GM18870 (cell line): ENCODE data around the gene TMEM179.
"Not testable (repeated sequence)": the region's sequence is repeated elsewhere in the genome, so short reads cannot be mapped to it uniquely, and the experiment has no call there.

ENCODE experiments used
- ATAC-seq: cut with Tn5 transposase; IDR thresholded peaks from one replicate; pipeline ENCODE4 v1.9.1; 2021; ENCODE audit warnings: moderate library complexity; ENCODE audit not compliant: unreplicated experiment

The TMEM179 gene

GRCh38 chr14:104604458-104605449 lies at the start of gene TMEM179:
TMEM179 (minus strand) TSS chr14:104604772; CDS start chr14:104604741, 31 bp downstream.
- ATAC-seq = no peak

GRCh38 chr14:104654119-104654518 lies 49.5 kb upstream of the TMEM179 start:
- no peak for ATAC-seq

DNA sequence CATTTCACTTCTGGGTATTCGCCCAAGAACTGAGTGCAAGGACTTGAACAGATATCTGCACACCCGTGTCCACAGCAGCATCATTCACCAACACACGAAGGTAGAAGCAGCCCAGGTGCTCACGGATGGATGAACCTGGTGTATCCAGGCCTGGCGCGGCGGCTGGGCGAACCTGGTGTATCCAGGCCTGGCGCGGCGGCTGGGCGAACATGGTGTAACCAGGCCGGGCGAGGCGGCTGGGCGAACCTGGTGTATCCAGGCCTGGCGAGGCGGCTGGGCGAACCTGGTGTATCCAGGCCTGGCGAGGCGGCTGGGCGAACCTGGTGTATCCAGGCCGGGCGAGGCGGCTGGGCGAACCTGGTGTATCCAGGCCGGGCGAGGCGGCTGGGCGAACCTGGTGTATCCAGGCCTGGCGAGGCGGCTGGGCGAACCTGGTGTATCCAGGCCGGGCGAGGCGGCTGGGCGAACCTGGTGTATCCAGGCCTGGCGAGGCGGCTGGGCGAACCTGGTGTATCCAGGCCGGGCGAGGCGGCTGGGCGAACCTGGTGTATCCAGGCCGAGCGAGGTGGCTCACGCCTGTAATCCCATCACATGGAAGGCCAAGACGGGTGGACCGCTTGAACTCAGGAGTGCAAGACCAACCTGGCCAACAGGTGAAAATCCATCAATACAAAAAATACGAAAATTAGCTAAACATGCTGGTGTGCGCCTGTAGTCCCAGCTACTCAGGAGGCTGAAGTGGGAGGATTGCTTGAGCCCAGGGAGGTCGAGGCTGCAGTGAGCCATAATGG lies 48.8 kb upstream of the TMEM179 start:
- ATAC-seq = not testable (repeated sequence)

DNA sequence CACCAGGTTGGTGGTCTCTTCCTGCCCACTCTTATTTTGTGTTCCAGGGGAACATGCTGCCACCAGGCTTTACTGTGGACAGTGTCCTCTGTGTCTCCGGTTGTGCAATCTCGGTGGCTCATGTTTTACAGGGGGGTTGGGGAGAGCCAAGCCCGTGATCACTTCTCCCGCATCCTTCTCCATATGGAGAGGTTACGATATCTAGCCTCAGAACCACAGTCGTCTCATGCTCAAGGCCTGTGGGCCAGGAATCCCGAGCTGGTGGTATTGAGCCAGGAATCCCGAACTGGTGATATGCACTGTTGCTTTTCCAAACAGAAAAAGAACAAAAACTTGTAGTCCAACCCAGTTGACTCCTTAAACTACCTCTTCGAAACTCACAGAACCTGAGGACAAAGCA lies 47.8 kb upstream of the TMEM179 start:
- ATAC-seq = no peak

GRCh38 chr14:104651876-104652260 lies 47.3 kb upstream of the TMEM179 start:
- no peak for ATAC-seq

GRCh38 chr14:104650981-104651875 lies 46.7 kb upstream of the TMEM179 start:
- ATAC-seq = no peak

GRCh38 chr14:104650057-104650980 lies 45.7 kb upstream of the TMEM179 start:
- no peak for ATAC-seq

GRCh38 chr14:104647467-104648043 lies 43.0 kb upstream of the TMEM179 start:
- no peak for ATAC-seq

- ATAC-seq = no peak
Observed at GRCh38 chr14:104644656-104645378, 40.2 kb upstream of the TMEM179 start.

GRCh38 chr14:104644091-104644635 lies 39.6 kb upstream of the TMEM179 start:
- no peak for ATAC-seq

DNA sequence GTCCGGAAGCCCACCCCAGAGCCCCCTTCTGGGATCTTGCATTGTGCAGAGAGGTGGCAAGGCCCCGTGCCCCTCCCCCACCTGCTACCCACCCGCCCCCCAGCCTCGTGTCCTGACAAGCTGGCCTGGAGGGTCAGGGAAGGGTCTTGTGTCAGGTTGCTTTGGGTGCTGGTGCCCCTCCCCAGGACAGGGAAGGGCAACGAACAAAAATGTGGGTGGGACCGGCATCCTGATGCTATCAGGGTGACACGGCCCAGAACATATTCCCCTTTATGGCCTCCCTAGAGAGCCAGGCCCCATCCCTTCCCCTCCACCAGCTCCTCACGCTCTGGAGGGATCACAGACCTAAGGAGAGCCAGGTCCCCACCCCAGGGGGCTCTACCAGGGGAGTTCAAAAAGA lies 38.7 kb upstream of the TMEM179 start:
- ATAC-seq = no peak

- ATAC-seq = no peak
Observed at GRCh38 chr14:104642540-104642868, 37.9 kb upstream of the TMEM179 start.

GRCh38 chr14:104641753-104642539 lies 37.4 kb upstream of the TMEM179 start:
- ATAC-seq = no peak

GRCh38 chr14:104640681-104641080 lies 36.1 kb upstream of the TMEM179 start:
- ATAC-seq = no peak

DNA sequence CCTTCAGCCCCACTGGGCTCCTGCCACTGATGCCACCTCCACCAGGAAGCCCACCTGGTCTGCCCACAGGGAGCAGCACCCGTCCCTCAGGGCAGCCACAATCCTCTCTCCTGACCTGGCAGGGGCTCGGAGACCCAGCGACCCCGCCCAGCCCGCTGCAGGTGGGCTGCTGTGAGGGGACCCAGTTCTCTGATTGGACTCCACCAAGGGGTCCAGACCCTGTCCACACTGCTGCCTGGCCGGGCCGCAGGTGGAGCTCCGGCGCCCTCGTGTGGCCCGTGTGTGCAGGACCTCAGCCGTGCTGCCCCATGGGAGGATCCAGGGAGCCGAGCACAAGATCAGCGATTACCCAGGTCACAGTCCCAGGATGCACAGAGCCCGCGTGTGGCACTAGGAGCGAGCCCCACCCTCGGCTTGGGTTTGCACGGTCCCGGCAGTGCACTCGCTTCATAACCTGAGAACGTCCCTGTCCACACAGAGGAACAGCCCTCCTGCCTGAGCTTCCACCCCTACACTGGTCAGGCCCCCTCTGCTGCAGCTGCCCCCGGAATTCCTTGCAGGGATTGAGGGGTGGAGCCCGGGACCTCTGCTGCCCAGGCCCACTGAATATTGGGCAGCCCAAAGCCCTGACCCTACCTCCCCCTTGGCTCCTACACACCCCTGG lies 35.4 kb upstream of the TMEM179 start:
- ATAC-seq = no peak

DNA sequence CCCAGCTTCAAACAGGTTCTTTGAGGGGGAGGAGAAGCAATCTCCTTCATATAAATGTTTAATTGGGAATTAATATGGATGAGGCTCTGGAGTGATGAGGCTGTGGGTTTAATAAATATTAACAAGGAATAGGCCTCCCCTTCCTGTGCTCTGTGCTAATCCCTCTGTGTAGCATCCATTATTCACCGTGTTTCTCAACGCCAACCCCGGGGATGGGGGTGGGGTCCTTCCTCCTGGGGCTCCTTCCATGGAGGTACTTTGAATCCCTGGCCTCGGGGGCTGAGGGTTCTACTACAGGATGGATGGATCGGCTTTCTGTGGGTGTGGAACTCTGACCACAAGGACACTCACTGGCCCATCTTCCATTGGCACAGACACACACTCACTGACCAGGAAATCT lies 34.9 kb upstream of the TMEM179 start:
- no peak for ATAC-seq

GRCh38 chr14:104638927-104639450 lies 34.4 kb upstream of the TMEM179 start:
- no peak for ATAC-seq
